Bronchial epithelial cell (primary cell): ENCODE measurements around the gene ZBP1. TPM values are rescaled to one million over a fixed set of nuclear protein-coding genes. Genes with fewer than 3 reads are reported as not detected.

Source experiments
- DNase-seq: peaks from one replicate; pipeline ENCODE4 v3.0.0-alpha.2; 2010; ENCODE audit warnings: low read depth
- FAIRE-seq: peaks from 2 replicates; lab custom pipeline; 2011; peaks lifted over from hg19 to GRCh38; lab: Jason Lieb, UNC
- H3K27me3 ChIP-seq: 2 replicates; pipeline ENCODE4 v1.5.1; 2011; ENCODE audit warnings: low read length; ENCODE audit not compliant: control insufficient read depth, insufficient read depth
- H3K36me3 ChIP-seq: 2 replicates; pipeline ENCODE4 v1.5.1; 2011; ENCODE audit warnings: low read length; ENCODE audit not compliant: control insufficient read depth, insufficient read depth
- H3K4me3 ChIP-seq: 2 replicates; pipeline ENCODE4 v1.5.1; 2011; ENCODE audit warnings: mild to moderate bottlenecking, low read depth, low read length, control low read depth
- total RNA-seq: library from RNA; depleted of rRNA; stranded (reverse); fragments of >200 nt; gene quantifications from 2 replicates; pipeline ENCODE4 v1.2.1, GENCODE V29; 2014
- TF ChIP-seq, protein P1 (sequence below): IDR thresholded peaks from 2 replicates; pipeline ENCODE4 v1.5.1; 2011; ENCODE audit warnings: mild to moderate bottlenecking, moderate library complexity, low read length, control low read depth, inconsistent platforms; ENCODE audit not compliant: insufficient read depth, severe bottlenecking

The ZBP1 gene
- total RNA-seq, 1 donor from 2014 or later: not detected

DNA sequence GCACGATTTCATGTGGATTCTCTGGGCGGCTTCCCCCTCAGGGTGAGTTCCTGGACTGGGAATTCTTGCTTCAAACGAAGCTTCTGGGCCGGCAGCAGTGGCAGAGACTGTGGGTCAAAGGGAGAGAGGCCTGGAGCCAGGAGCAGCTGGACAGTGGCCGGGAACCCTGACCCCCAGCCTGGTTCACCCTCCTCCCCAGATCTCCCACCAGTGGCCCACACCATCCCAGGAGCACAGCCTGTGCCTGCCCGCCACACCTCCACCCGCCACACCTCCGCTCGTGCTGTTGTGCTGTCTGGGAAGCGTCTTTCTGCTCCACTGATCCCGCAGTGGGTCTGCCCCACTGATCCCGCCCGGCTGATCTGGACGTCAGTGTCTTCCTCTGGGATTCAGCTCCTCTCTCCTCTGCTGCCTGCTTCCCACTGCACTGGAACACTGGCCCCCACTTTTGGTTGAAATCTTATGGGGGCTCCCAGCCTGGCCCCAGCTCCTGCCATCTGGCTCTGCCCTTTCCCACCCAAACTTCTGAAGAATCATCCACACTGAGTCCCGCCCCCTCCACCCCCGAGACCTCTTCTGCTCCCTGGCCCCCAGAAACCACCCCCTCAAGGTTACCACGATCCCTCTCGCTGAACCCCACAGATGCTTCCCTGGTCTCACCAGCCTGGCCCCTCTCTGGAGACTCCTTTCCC is 9.8 kb downstream of the ZBP1 start:
- FAIRE-seq (no peak), DNase-seq (no peak)
- H3K36me3 ChIP-seq: no peaks in the 10 kb centered on the region
- no peak overlapping the region for H3K4me3 ChIP-seq
- peaks cover 19% of the 10 kb centered on the region for H3K27me3 ChIP-seq
- TF ChIP-seq, protein P1, sequence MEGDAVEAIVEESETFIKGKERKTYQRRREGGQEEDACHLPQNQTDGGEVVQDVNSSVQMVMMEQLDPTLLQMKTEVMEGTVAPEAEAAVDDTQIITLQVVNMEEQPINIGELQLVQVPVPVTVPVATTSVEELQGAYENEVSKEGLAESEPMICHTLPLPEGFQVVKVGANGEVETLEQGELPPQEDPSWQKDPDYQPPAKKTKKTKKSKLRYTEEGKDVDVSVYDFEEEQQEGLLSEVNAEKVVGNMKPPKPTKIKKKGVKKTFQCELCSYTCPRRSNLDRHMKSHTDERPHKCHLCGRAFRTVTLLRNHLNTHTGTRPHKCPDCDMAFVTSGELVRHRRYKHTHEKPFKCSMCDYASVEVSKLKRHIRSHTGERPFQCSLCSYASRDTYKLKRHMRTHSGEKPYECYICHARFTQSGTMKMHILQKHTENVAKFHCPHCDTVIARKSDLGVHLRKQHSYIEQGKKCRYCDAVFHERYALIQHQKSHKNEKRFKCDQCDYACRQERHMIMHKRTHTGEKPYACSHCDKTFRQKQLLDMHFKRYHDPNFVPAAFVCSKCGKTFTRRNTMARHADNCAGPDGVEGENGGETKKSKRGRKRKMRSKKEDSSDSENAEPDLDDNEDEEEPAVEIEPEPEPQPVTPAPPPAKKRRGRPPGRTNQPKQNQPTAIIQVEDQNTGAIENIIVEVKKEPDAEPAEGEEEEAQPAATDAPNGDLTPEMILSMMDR: no peak

DNA sequence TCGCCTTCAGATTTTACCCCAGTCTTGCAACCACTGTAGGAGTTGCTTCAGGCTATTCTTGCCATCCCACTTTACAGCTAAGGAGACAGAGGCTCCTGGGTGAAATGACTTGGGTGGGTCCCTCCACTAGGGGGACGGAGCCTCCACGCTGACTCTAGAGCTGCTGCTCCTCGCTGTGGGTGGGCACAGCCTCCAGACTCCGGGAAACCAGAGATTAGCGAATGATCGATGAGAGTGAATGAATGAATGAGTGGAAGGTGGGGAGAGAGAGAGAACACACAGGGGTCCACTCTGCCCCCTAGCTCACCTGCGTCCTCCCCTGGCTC is 10.4 kb downstream of the ZBP1 start:
- TF ChIP-seq, protein P1: no peak
- FAIRE-seq (no peak), DNase-seq (no peak)
- Histone ChIP-seq H3K4me3 (no peak overlapping the region), H3K27me3 (peaks cover 13% of the 10 kb centered on the region), H3K36me3 (no peaks in the 10 kb centered on the region)

DNA sequence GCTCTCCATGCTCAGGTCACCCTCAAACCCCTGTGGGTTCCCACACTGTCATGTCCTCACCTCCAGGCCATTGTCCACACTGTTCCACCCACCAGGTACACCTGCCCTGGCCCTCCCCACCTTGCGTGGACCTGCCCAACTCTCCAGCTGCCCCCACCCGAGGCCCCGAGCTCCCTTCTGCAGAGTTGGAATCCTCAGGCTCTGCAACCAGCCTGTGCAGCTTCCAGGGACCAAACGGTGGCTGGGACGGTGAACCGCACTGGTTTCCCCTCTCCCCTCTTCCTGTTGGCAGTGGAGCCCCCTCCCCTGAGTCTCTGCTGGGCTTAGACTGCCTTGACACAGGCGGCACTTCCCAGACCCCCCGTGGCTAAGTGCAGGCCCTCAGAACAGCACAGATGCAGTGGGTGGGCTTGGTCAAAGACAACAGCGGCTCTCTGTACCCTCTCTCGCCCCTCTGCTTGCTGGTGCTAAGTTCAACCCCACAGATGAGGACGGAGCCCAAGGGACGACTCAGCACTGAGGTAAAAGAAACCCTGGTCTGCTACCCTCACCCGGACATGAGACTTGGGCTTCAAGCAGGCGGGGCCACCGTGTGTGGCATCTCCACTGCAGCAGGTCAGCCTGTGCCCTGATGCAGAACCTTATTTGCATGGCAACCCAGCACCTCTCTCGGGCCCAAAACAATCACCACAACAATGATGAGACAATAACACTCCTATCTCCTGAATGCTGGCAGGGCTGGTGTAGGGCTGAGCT is 11.0 kb downstream of the ZBP1 start:
- H3K4me3 ChIP-seq: no peak overlapping the region
- H3K27me3 ChIP-seq: peaks cover 13% of the 10 kb centered on the region
- no peaks in the 10 kb centered on the region for H3K36me3 ChIP-seq
- DNase-seq: no peak
- TF ChIP-seq, protein P1: no peak
- no peak for FAIRE-seq

DNA sequence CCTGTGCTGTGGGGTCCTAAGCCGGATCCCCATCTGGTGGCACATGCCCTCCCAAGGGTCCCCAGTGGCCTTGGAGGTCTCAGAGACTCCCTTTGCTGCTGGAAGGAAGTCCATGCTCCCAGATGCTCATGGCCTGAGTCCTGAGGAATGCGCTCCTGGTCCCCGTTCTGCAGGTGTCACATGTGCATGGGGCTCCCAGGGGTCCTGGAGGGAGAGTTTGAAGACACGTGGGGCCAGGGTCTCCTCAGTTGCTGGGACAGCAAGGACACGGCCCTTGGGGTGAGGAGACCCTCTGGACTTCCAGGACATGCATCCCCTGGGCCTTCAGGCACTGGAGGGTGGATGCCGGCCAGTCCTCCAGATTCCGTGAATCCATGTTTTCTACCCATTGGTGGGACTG is 11.7 kb downstream of the ZBP1 start:
- DNase-seq (no peak), FAIRE-seq (no peak)
- Histone ChIP-seq H3K27me3 (peaks cover 13% of the 10 kb centered on the region), H3K4me3 (no peak overlapping the region), H3K36me3 (no peaks in the 10 kb centered on the region)
- TF ChIP-seq, protein P1: no peak

DNA sequence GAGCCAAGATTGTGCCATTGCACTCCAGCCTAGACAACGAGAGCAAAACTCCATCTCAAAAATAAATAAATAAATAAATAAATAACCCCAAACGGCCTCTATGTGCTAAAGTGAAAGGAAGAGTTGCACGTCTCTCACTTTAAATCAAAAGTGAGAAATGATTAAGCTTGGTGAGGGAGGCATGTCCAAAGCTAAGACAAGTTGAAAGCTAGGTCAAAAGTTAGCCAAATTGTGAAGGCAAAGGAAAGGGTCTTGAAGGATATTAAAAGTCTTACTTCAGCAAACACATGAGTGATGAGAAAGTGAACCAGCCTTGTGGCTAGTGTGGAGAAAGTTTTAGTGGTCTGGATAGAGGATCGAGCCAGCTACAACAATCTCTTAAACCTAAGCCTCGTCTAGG is 14.3 kb downstream of the ZBP1 start:
- H3K27me3 ChIP-seq: peaks cover 15% of the 10 kb centered on the region
- DNase-seq (no peak), FAIRE-seq (no peak)
- no peaks in the 10 kb centered on the region for H3K36me3 ChIP-seq
- no peak overlapping the region for H3K4me3 ChIP-seq
- TF ChIP-seq, protein P1: no peak
